K562 (cell line): ENCODE measurements around the gene SMAGP. TPM values are rescaled to one million over a fixed set of nuclear protein-coding genes. Genes with fewer than 3 reads are reported as not detected.

Experiments
- BCL6 ChIP-seq: fragments of 250-450 bp; sonication (Bioruptor Pico); IDR thresholded peaks from 2 replicates; pipeline ENCODE4 v1.4.0; 2020
- ERF ChIP-seq: fragments of 450-650 bp; formaldehyde crosslinking; IDR thresholded peaks from 2 replicates; pipeline ENCODE4 v1.4.0; 2020; ENCODE audit warnings: mild to moderate bottlenecking, mixed read lengths
- GABPB1 ChIP-seq: sonication (generic); formaldehyde crosslinking; IDR thresholded peaks from 2 replicates; pipeline ENCODE4 v1.8.0; 2022; ENCODE audit warnings: mild to moderate bottlenecking, missing genetic modification reagents
- HOXB6 ChIP-seq: fragments of 250-450 bp; sonication (Bioruptor Pico); IDR thresholded peaks from 2 replicates; pipeline ENCODE4 v1.5.1; 2022; ENCODE audit warnings: mild to moderate bottlenecking, borderline replicate concordance
- KAT2B ChIP-seq: IDR thresholded peaks from one replicate; pipeline ENCODE4 v1.6.1; 2012; ENCODE audit warnings: low read depth, mild to moderate bottlenecking, control low read depth, inconsistent platforms, low read length, moderate library complexity
- KDM1A ChIP-seq, 2 experiments: fragments of 450-650 bp; IDR thresholded peaks; 2 replicates each; pipeline ENCODE4 v1.6.1; 2016; ENCODE audit warnings: mild to moderate bottlenecking in 2 of 2
- MBD2 ChIP-seq: sonication (generic); IDR thresholded peaks from 2 replicates; pipeline ENCODE4 v1.6.1; 2016; ENCODE audit warnings: low read depth, borderline replicate concordance
- MTA1 ChIP-seq: fragments of 450-650 bp; IDR thresholded peaks from 2 replicates; pipeline ENCODE4 v1.6.1; 2017; ENCODE audit warnings: borderline replicate concordance
- MXI1 ChIP-seq: IDR thresholded peaks from 2 replicates; pipeline ENCODE4 v1.6.1; 2011; ENCODE audit warnings: low read depth, mild to moderate bottlenecking, improper control_type of control experiment, low read length
- POLR2G ChIP-seq: fragments of 200-400 bp; formaldehyde crosslinking; IDR thresholded peaks from 2 replicates; pipeline ENCODE4 v1.6.1; 2017; ENCODE audit warnings: low read depth, mild to moderate bottlenecking, antibody characterized with exemption, low read length, moderate library complexity
- POLR2H ChIP-seq: IDR thresholded peaks from 2 replicates; pipeline ENCODE4 v1.6.1; 2016; ENCODE audit warnings: missing genetic modification characterization, low read depth, mild to moderate bottlenecking, control low read depth, missing compliant biosample characterization, moderate library complexity
- PRMT5 ChIP-seq: sonication (generic); formaldehyde crosslinking; IDR thresholded peaks from 2 replicates; pipeline ENCODE4 v1.5.0; 2020; ENCODE audit warnings: missing genetic modification reagents
- RNF2 ChIP-seq: sonication (generic); IDR thresholded peaks from 2 replicates; pipeline ENCODE4 v1.6.1; 2016
- SIN3B ChIP-seq: fragments of 450-650 bp; IDR thresholded peaks from 2 replicates; pipeline ENCODE4 v1.6.1; 2017; ENCODE audit warnings: low read depth, mild to moderate bottlenecking, moderate library complexity
- SP2 ChIP-seq: IDR thresholded peaks from 2 replicates; pipeline ENCODE4 v1.6.1; 2011; ENCODE audit warnings: mild to moderate bottlenecking, low read depth, low read length, moderate library complexity; ENCODE audit not compliant: poor library complexity, severe bottlenecking; ENCODE audit errors: extremely low read depth
- TFAM ChIP-seq: fragments of 250-450 bp; sonication (Bioruptor Pico); conservative IDR thresholded peaks from 2 replicates; pipeline ENCODE4 v1.5.0; 2021; ENCODE audit warnings: mild to moderate bottlenecking, moderate library complexity
- THRAP3 ChIP-seq: fragments of 450-650 bp; IDR thresholded peaks from 2 replicates; pipeline ENCODE4 v1.6.1; 2016; ENCODE audit warnings: mild to moderate bottlenecking, inconsistent platforms, borderline replicate concordance
- ZNF436 ChIP-seq: fragments of 250-450, 450-650 bp; sonication (Bioruptor Pico); formaldehyde crosslinking; IDR thresholded peaks from 2 replicates; pipeline ENCODE4 v1.7.0; 2020; ENCODE audit warnings: mild to moderate bottlenecking
- ZNF584 ChIP-seq: fragments of 200-800 bp; sonication (Bioruptor generic); IDR thresholded peaks from 2 replicates; pipeline ENCODE4 v1.6.1; 2016; ENCODE audit warnings: low read depth, mild to moderate bottlenecking, missing genetic modification characterization, missing compliant biosample characterization
- ZNF707 ChIP-seq: fragments of 250-450 bp; sonication (Bioruptor Pico); conservative IDR thresholded peaks from 2 replicates; pipeline ENCODE4 v1.8.0; 2022; ENCODE audit warnings: inconsistent platforms, mild to moderate bottlenecking, moderate library complexity
- ZNF766 ChIP-seq: fragments of 200-800 bp; sonication (Bioruptor generic); conservative IDR thresholded peaks from 2 replicates; pipeline ENCODE4 v1.6.1; 2016; ENCODE audit warnings: missing genetic modification characterization, missing compliant biosample characterization
- polyA plus RNA-seq, 8 experiments: library from polyadenylated mRNA; depleted of rRNA in 4 of 8; stranded (reverse) in 5 of 8; unstranded in 3 of 8; fragments of >200 nt; fragmentation: Nextera tagmentation in 2 of 8; fragmentation: Illumina TruSeq in 1 of 8; extraction: Ambion mirVana in 2 of 8; extraction: Trizol in 1 of 8; gene quantifications; 2 replicates each; pipeline versions ENCODE4 v1.2.1 to v1.2.3, GENCODE V29; 2011 to 2014; ENCODE audit warnings: inconsistent platforms in 1 of 8, missing spikeins in 1 of 8
- total RNA-seq, 7 experiments: library from RNA; depleted of rRNA in 6 of 7; stranded (reverse); fragments of >200 nt in 6 of 7; fragmentation: Illumina TruSeq in 2 of 7; extraction: Trizol in 2 of 7; gene quantifications; 2 replicates each; pipeline versions ENCODE4 v1.2.1 to v1.2.3, GENCODE V29; 2011 to 2021; ENCODE audit warnings: low replicate concordance in 1 of 7
- TF ChIP-seq, protein P1 (sequence below), 2 experiments: fragments of 450-650 bp; conservative IDR thresholded peaks; 2 replicates each; pipeline ENCODE4 v1.6.1; 2017; ENCODE audit warnings: mild to moderate bottlenecking in 2 of 2, moderate library complexity in 2 of 2
- TF ChIP-seq, protein P2 (sequence below): fragments of 450-650 bp; IDR thresholded peaks from 2 replicates; pipeline ENCODE4 v1.7.1; 2018; ENCODE audit warnings: mild to moderate bottlenecking, low read depth; ENCODE audit not compliant: partially characterized antibody

Gene SMAGP
- total and polyA plus RNA-seq, 9 of the 15 experiments (the other 6 are each of a cell fraction or from before 2014, with no cell fraction given): 23.1 to 62.3 (median 29.9) TPM

DNA sequence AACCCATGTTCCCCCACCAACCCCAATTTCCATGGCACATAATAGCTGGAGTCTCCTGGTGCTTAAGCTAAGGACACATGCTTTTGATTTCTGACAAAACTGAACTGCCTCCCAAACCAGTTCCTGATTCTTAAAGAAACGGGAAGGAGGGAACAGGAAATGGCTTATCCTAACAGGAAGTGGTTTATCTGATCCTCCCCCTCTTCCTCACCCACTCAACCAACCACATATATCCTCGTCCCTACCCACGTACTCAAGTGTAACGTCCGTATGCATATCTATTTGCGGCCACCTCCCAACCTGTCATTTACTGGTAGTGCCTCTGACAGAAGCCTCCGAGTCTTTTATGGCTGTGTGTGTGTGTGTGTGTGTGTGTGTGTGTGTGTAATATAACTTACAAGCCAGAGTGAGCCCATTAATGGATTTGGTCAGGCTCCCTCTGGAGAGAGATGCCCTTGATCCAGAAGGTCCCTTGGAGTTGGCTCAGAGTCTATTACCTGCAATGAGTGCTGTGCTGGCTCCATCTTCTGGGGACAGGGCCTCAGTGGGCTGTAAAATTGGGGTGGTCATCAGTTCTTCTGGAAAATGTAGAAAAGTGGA lies 23.9 kb downstream of the SMAGP start (continued):
- TF ChIP-seq GABPB1 (CRISPR knock-in tag) (peak; percentile 79), THRAP3 (peak; percentile 79; the same call in 1 of the 2 replicates), MXI1 (no peak), ZNF584 (CRISPR knock-in tag) (peak; percentile 94), BCL6 (CRISPR knock-in tag) (peak; percentile 67; the same call in 1 of the 2 replicates), RNF2 (peak; percentile 94), KDM1A (IDR thresholded peaks at IDR 0.05) (peak; percentile 42 to 73; a peak in 1 of 4 replicates), POLR2H (tag) (peak; percentile 88), POLR2G (no peak), MTA1 (peak; percentile 85; the same call in 1 of the 2 replicates), HOXB6 (no peak), MBD2 (peak; percentile 60; the same call in 1 of the 2 replicates), ZNF766 (CRISPR knock-in tag) (peak; percentile 78), SIN3B (no peak), SP2 (no peak), ERF (CRISPR knock-in tag) (peak; percentile 88; the same call in 1 of the 2 replicates), ZNF707 (CRISPR knock-in tag) (0 out of 2 replicates have a peak, but pooled peaks have one; percentile 29), PRMT5 (no peak), KAT2B (no peak), TFAM (CRISPR knock-in tag) (no peak), ZNF436 (CRISPR knock-in tag) (0 out of 2 replicates have a peak, but pooled peaks have one; percentile 24)
- TF ChIP-seq, protein P1, sequence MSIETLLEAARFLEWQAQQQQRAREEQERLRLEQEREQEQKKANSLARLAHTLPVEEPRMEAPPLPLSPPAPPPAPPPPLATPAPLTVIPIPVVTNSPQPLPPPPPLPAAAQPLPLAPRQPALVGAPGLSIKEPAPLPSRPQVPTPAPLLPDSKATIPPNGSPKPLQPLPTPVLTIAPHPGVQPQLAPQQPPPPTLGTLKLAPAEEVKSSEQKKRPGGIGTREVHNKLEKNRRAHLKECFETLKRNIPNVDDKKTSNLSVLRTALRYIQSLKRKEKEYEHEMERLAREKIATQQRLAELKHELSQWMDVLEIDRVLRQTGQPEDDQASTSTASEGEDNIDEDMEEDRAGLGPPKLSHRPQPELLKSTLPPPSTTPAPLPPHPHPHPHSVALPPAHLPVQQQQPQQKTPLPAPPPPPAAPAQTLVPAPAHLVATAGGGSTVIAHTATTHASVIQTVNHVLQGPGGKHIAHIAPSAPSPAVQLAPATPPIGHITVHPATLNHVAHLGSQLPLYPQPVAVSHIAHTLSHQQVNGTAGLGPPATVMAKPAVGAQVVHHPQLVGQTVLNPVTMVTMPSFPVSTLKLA (conservative IDR thresholded peaks at IDR 0.05): peak in 1 of 2 experiments; percentile 73; a peak in 1 of 4 replicates
- TF ChIP-seq, protein P2, sequence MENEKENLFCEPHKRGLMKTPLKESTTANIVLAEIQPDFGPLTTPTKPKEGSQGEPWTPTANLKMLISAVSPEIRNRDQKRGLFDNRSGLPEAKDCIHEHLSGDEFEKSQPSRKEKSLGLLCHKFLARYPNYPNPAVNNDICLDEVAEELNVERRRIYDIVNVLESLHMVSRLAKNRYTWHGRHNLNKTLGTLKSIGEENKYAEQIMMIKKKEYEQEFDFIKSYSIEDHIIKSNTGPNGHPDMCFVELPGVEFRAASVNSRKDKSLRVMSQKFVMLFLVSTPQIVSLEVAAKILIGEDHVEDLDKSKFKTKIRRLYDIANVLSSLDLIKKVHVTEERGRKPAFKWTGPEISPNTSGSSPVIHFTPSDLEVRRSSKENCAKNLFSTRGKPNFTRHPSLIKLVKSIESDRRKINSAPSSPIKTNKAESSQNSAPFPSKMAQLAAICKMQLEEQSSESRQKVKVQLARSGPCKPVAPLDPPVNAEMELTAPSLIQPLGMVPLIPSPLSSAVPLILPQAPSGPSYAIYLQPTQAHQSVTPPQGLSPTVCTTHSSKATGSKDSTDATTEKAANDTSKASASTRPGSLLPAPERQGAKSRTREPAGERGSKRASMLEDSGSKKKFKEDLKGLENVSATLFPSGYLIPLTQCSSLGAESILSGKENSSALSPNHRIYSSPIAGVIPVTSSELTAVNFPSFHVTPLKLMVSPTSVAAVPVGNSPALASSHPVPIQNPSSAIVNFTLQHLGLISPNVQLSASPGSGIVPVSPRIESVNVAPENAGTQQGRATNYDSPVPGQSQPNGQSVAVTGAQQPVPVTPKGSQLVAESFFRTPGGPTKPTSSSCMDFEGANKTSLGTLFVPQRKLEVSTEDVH: peak; percentile 62
